DMS53 treated with DMSO at 0.1 percent for 48 hours (cell line): ENCODE results near the gene MDFIC2.
"Not testable (repeated sequence)": the region's sequence is repeated elsewhere in the genome, so short reads cannot be mapped to it uniquely, and the experiment has no call there.

Experiments
- DNase-seq: peaks from one replicate; lab custom pipeline; 2025; ENCODE audit not compliant: unreplicated experiment; lab: John Stamatoyannopoulos, UW

MDFIC2 gene

GRCh38 chr3:70312336-70312735 lies at the start of gene MDFIC2:
Gene MDFIC2 (minus strand): TSS chr3:70312638. CDS start chr3:70311973, 665 bp downstream.
- no peak for DNase-seq

DNA sequence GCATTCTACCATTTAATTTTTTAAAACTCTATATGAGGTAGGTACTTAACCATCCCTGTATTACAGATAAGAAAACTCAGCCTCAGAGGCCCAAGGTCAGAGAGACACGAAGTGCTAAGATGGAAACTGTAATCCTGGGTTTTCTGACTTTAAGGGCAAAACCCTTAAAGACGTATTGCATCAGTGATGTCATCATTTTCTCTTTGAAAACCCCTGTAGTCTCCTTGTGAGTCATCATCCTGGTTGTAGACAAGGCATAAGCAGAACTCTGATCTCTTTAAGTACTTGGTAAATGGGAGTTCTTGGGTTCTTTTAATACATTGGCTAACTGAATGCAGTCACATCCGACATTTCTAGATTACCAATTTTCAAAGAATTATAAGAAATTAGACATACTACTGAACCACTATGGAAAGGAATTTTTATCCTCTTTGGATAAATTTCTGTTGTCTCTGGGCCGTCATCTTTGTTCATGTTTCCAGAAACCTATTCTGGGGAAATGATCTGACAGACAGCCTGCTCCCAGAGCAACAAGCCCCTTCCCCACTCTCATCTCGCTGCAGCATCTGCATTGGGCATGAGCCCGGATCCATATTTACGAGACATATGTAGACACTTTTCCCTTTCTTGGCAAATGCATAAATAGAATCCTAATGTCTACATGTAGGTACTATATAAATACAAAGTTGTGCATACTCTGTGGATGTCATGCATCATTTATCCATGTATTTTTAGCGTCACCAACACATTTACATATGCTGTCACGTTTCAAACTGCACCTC lies 48.7 kb upstream of the MDFIC2 start:
- DNase-seq, result no peak

DNA sequence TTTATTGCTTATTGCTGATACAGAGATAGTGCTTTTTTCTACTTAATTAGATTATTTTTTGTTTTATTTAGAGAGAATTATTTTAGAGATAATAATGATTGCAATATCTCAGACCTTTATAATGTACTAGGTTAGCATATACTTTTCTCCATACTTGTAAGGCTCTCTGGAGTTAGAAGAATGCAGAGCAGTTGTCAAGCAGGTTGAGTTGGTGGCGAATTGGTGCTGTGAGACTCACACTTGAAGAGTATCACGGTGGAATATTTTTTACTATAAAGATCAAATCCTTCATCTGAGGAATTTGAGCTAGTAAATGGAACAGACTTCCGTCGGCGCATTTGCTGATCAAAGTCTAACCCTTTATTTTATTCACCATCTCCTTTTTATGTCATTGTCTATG lies 47.3 kb upstream of the MDFIC2 start:
- DNase-seq, result no peak

DNA sequence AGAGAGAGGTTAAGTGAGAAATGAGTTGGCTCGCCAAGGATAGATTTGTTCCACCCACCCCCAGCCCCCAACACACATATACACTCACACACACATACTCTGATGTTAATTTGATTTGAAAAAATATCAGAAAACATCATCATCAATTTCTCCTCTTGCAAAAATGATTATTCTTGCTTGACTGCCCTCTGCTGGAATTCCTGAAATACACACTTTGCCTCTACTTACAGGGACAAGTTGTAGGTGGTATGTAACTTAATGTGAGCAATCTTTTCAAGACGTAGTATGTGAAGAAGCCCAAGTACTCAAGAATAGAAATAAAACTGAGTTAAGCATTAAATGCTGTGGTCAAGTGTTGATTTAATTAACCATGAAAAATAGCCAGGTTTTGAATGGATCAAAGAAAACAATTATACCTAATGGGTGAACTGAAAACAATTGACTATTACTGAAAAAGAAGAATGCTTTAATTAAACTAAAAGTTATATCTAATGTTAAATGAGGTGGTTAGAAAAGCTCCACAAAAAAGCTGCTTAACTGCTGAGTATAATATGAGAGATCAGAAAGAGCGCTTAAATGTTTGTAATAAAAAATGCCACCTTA lies 46.6 kb upstream of the MDFIC2 start:
- peak; percentile 14 for DNase-seq

GRCh38 chr3:70352215-70352614 lies 39.8 kb upstream of the MDFIC2 start:
- DNase-seq, result no peak

- DNase-seq, result no peak
Measured at GRCh38 chr3:70342149-70342548, 29.7 kb upstream of the MDFIC2 start.

- DNase-seq, result not testable (repeated sequence)
Measured at GRCh38 chr3:70336885-70337284, 24.4 kb upstream of the MDFIC2 start.

GRCh38 chr3:70333080-70333479 lies 20.6 kb upstream of the MDFIC2 start:
- no peak for DNase-seq

DNA sequence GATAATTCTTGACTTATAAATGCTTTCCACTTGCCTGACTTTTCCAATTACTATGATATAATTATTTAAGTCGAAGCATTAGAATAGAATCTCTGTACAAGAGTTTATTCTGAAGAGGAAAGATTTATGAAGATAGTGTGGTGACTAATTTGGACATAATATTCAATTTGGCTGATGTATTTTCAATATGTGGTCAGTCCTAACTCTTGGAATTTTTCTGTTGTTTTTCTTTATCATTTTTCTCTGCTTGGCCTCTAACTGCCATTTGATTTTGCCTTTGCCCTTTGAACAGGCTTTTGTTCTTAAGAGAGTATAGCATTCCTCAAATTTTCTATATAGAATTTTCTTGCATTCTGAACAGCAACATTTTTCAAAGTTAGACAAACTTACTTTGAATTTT lies 2.6 kb upstream of the MDFIC2 start:
- DNase-seq, result no peak

GRCh38 chr3:70310809-70311208 lies 1.6 kb downstream of the MDFIC2 start:
- no peak for DNase-seq

GRCh38 chr3:70309591-70309990 lies 2.8 kb downstream of the MDFIC2 start:
- no peak for DNase-seq

DNA sequence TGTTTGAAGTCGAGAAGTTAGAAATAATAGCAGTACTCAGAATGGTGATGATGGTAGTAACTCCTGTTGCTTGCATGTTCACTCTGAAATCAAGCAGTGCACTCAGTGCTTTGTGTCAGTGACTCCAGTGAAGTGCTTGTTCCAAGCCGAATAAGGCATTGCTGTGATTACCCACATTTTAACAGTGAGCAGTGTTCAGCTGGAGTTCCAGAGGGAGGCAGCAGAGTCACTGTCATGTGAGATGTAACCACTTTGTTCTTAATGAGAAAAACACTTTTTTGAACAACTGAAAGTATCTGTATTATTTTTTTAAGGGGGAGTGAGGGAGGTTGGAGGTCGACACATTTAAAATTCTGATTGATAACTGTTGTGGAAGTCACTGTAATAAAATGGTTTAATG lies 3.7 kb downstream of the MDFIC2 start:
- DNase-seq, result no peak

- DNase-seq, result no peak
Measured at GRCh38 chr3:70306736-70307135, 5.7 kb downstream of the MDFIC2 start.

DNA sequence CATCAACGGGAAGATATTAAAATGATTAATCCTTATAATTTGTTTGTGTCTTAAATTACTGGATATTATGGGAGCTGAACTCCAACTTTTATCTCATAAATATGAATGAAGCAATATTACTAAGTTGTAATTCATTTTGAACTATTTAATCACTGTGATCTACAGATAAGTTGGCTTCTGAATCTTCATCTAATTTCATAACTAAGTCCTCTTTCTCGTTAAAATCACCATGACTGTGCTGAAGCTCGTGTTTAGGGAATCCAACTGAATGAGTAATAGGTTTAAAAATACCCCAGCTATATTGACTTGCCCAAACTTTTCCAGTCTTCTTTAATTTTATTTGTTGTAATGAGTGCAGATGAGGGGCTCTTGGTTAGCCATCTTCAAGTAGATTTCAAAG lies 14.1 kb downstream of the MDFIC2 start:
- no peak for DNase-seq

GRCh38 chr3:70291097-70291482 lies 21.3 kb downstream of the MDFIC2 start:
- DNase-seq, result no peak

DNA sequence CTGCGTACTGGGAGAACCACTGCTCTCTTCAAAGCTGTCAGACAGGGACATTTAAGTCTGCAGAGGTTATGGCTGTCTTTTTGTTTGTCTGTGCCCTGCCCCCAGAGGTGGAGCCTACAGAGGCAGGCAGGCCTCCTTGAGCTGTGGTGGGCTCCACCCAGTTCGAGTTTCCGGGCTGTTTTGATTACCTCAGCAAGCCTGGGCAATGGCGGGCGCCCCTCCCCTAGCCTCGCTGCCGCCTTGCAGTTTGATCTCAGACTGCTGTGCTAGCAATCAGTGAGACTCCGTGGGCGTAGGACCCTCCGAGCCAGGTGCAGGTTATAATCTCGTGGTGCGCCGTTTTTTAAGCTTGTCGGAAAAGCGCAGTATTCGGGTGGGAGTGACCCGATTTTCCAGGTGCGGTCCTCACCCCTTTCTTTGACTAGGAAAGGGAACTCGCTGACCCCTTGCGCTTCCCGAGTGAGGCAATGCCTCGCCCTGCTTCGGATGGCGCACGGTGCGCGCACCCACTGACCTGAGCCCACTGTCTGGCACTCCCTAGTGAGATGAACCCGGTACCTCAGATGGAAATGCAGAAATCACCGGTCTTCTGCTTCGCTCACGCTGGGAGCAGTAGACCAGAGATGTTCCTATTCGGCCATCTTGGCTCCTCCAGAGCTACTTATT lies 21.9 kb downstream of the MDFIC2 start:
- not testable (repeated sequence) for DNase-seq

DNA sequence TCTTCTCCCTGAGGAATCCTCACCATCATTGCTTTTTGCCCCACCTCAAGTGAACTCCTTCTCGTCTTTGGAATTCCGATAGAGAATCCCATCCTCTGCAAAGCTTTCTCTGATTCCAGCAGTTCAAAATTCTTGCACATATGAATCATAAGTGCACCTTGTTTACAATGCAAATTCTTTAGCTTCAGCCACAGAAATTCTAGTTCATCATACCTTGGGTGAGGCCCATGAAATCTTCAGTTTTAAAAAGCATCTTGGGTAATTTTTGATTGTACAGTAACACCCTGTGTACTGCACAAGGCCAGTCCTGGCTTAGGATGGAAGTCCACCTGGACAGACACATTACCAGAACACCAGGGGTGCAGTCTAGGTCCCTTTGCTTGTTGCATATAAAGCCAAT lies 30.8 kb downstream of the MDFIC2 start:
- DNase-seq, result no peak

GRCh38 chr3:70277304-70277703 lies 35.1 kb downstream of the MDFIC2 start:
- peak; percentile 32 for DNase-seq

GRCh38 chr3:70276901-70277300 lies 35.5 kb downstream of the MDFIC2 start:
- peak; percentile 32 for DNase-seq

DNA sequence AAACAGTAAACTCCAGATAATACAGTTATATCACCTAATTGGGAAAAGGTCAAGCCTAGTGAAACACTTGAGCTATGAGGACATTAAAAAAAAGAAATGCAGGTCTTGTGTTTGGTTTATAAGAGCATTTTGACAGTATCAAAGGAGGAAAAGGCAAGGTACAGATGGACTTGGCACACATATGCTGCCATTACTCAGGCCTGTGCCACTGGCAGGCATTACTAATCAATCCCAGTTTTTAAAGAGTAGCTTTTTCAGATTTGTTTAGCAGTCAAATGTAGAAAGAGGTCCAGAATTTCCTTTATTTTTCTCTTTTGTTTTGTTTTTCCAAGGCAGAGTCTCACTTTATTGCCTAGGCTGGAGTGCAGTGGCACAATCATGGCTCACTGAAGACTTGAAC lies 38.9 kb downstream of the MDFIC2 start:
- DNase-seq, result no peak

- no peak for DNase-seq
Measured at GRCh38 chr3:70272798-70273197, 39.6 kb downstream of the MDFIC2 start.

DNA sequence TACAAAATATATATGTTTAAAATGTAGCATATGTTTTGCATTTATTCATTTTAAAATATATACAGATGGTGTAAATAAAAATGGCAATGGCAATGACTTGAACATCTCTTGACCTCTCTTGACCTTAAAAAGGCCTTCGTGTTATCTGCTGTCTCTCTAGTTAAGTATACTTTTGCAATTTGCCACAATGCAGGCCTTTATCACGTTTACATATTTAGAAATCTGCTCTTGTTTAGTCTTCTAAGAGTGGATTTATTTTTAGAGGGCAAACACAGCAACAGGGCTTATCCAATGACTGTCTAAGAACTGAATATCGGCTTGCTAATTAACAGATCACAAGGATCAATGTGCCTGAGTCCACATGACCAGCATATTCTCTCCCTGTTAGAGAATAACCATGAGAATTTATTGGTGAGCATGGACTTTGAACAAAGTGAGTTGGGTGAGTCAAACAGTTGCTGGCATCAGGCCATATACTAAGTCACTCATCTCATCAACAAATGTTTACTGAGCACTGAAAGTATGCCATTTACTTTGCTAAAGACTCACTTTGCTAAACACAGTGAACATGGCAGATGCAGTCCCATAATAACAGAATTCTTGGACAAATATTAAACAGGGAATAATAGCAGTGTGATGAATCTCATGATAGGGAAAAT lies 48.2 kb downstream of the MDFIC2 start:
- DNase-seq, result peak; percentile 6
